ENCODE results near the gene ALDH3B2.

- TF ChIP-seq CTCF (conservative IDR thresholded peaks at IDR 0.05): no peak
- TF ChIP-seq ZFX (IDR thresholded peaks at IDR 0.05): no peak
These were observed 23.4 kb upstream of the ALDH3B2 start for GRCh38 chr11:67697846-67698245.

Measured in C4-2B (cell line).